NCI-H1048 (cell line): ENCODE data around the gene BRWD1.
"Not testable (repeated sequence)": the region's sequence is repeated elsewhere in the genome, so short reads cannot be mapped to it uniquely, and the experiment has no call there.

Source experiments
- DNase-seq: peaks from one replicate; lab custom pipeline; 2025; lab: John Stamatoyannopoulos, UW

The BRWD1 gene

GRCh38 chr21:39173716-39174680 is 139.4 kb downstream of the BRWD1 start:
- no peak for DNase-seq

GRCh38 chr21:39169906-39170305 is 143.5 kb downstream of the BRWD1 start:
- no peak for DNase-seq

GRCh38 chr21:39168800-39169199 is 144.6 kb downstream of the BRWD1 start:
- no peak for DNase-seq

GRCh38 chr21:39164523-39164922 is 148.9 kb downstream of the BRWD1 start:
- no peak for DNase-seq

GRCh38 chr21:39161064-39161463 is 152.4 kb downstream of the BRWD1 start:
- no peak for DNase-seq

- no peak for DNase-seq
Measured at GRCh38 chr21:39159342-39160063, 153.9 kb downstream of the BRWD1 start.

GRCh38 chr21:39157241-39157640 is 156.2 kb downstream of the BRWD1 start:
- not testable (repeated sequence) for DNase-seq

GRCh38 chr21:39156024-39156423 is 157.4 kb downstream of the BRWD1 start:
- no peak for DNase-seq

GRCh38 chr21:39155578-39155977 is 157.9 kb downstream of the BRWD1 start:
- no peak for DNase-seq

- DNase-seq: no peak
Measured at GRCh38 chr21:39153842-39154241, 159.6 kb downstream of the BRWD1 start.

- no peak for DNase-seq
Measured at GRCh38 chr21:39153373-39153772, 160.1 kb downstream of the BRWD1 start.

GRCh38 chr21:39152271-39152670 is 161.2 kb downstream of the BRWD1 start:
- DNase-seq: no peak

GRCh38 chr21:39150877-39151276 is 162.6 kb downstream of the BRWD1 start:
- DNase-seq: no peak

GRCh38 chr21:39150316-39150715 is 163.1 kb downstream of the BRWD1 start:
- no peak for DNase-seq

GRCh38 chr21:39149882-39150281 is 163.6 kb downstream of the BRWD1 start:
- DNase-seq: no peak

GRCh38 chr21:39148975-39149374 is 164.5 kb downstream of the BRWD1 start:
- no peak for DNase-seq

- DNase-seq: no peak
Measured at GRCh38 chr21:39144191-39144590, 169.2 kb downstream of the BRWD1 start.

GRCh38 chr21:39142972-39143371 is 170.5 kb downstream of the BRWD1 start:
- no peak for DNase-seq

- DNase-seq: no peak
Measured at GRCh38 chr21:39141502-39141901, 171.9 kb downstream of the BRWD1 start.

GRCh38 chr21:39137248-39138178 is 175.9 kb downstream of the BRWD1 start:
- DNase-seq: no peak

GRCh38 chr21:39136711-39137110 is 176.7 kb downstream of the BRWD1 start:
- DNase-seq: no peak

GRCh38 chr21:39136138-39136537 is 177.3 kb downstream of the BRWD1 start:
- not testable (repeated sequence) for DNase-seq
